Motor neuron (in vitro differentiated cells): ENCODE measurements around the gene ANKRD36. TPM values are rescaled to one million over a fixed set of nuclear protein-coding genes. Genes with fewer than 3 reads are reported as not detected.
A peak's percentile ranks its signal among the peaks of the same experiment; 100 is the strongest.
"Not testable (repeated sequence)": the region's sequence is repeated elsewhere in the genome, so short reads cannot be mapped to it uniquely, and the experiment has no call there.

Experiments
- ATAC-seq, 8 experiments: fragments of 200-7000 bp; cut with Tn5 transposase; replicated peaks in 6 of 8; 2 replicates each; pipeline ENCODE4 v1.8.0; 2021; ENCODE audit warnings: mild to moderate bottlenecking in 8 of 8, moderate library complexity in 8 of 8
- H3K27ac ChIP-seq, 2 donors: fragments of 250-450 bp; sonication (Bioruptor Pico); 2 replicates each; pipeline ENCODE4 v1.9.0; 2021; ENCODE audit warnings: antibody characterized with exemption in 2 of 2, mild to moderate bottlenecking in 2 of 2, moderate library complexity in 1 of 2
- H3K4me1 ChIP-seq, 2 donors: fragments of 250-450 bp; sonication (Bioruptor Pico); replicated peaks in 1 of 2; 2 replicates each; pipeline ENCODE4 v1.6.1; 2021; ENCODE audit warnings: antibody characterized with exemption in 2 of 2, mild to moderate bottlenecking in 2 of 2, moderate library complexity in 1 of 2
- H3K4me3 ChIP-seq, 5 donors: fragments of 250-450 bp; sonication (Bioruptor Pico); 2 replicates each; pipeline ENCODE4 v1.9.0; 2021; ENCODE audit warnings: antibody characterized with exemption in 5 of 5, mild to moderate bottlenecking in 5 of 5, moderate library complexity in 4 of 5
- WGBS, 10 experiments: fragments of 450-650 bp; shearing (Covaris generic); methylation state at CpG; one replicate each; pipeline ENCODE4 v1.0.0; 2022; 5-methylcytosine and 5-hydroxymethylcytosine counted together
- in situ Hi-C, 9 experiments: fragments of 400-800 bp; cut with MboI; loops; one replicate each; pipeline ENCODE4 v1.15.0; 2021; ENCODE audit warnings: low sequenced_read_pairs in 9 of 9, low pct_unique_long_range_greater_than_20kb in 2 of 9; ENCODE audit not compliant: unreplicated experiment in 9 of 9
- total RNA-seq, 8 experiments: library from RNA; unstranded; fragments of 300-600 nt; gene quantifications; 2 replicates each; pipeline versions ENCODE4 v1.2.3 to v1.2.4, GENCODE V29; 2022

ANKRD36 gene
- total RNA-seq, result 10 to 100 TPM; 16.1 to 76.8 (median 55.0) TPM

GRCh38 chr2:97113050-97113881 lies at the start of gene ANKRD36:
ANKRD36 (plus strand) TSS chr2:97113153; CDS start chr2:97113740, 587 bp downstream.
- peak within 1 kb of the TSS; percentile 85 to 92 for H3K27ac ChIP-seq
- in situ Hi-C loops, result loop anchor here in 1 of 9 experiments (25.0 kb wide), 1 partner anchor 126 kb away; the partner anchor contains the start of gene FAM178B
- peak within 1 kb of the TSS; percentile 69 to 100 (median 97) for H3K4me3 ChIP-seq
- ATAC-seq, result peak; percentile 83 to 94 (median 90)
- no CpG with 5 or more reads among the region's 74 CpGs for WGBS, 10 experiments
- not testable (repeated sequence) for H3K4me1 ChIP-seq

GRCh38 chr2:97066030-97066429 lies 46.9 kb upstream of the ANKRD36 start:
- ATAC-seq, H3K27ac ChIP-seq, H3K4me1 ChIP-seq, in situ Hi-C loops, H3K4me3 ChIP-seq: not testable (repeated sequence)
- 20 to 60% methylated on average over 1 of the region's 5 CpGs; no CpG with 5 or more reads in 8 of the 10 experiments for WGBS, 10 experiments

- Histone ChIP-seq H3K4me1 (no peaks in the 10 kb centered on the region), H3K4me3 (no peak overlapping the region), H3K27ac (no peak overlapping the region)
- WGBS, 10 experiments, result 40 to 92% (median 82%) methylated on average over 2 to 5 of the region's 5 CpGs; no CpG with 5 or more reads in 1 of the 10 experiments
- no peak for ATAC-seq
- in situ Hi-C loops, result no loop called here
Observed at GRCh38 chr2:97067279-97068004, 45.5 kb upstream of the ANKRD36 start.

- WGBS, 10 experiments, result 71 to 83% (median 75%) methylated on average over 1 of the region's 1 CpG; no CpG with 5 or more reads in 6 of the 10 experiments
- Histone ChIP-seq H3K4me1 (no peaks in the 10 kb centered on the region), H3K4me3 (no peak overlapping the region), H3K27ac (no peak overlapping the region)
- in situ Hi-C loops, result no loop called here
- ATAC-seq, result no peak
Observed at GRCh38 chr2:97068074-97068473, 44.9 kb upstream of the ANKRD36 start.

GRCh38 chr2:97068722-97069121 lies 44.2 kb upstream of the ANKRD36 start:
- H3K27ac ChIP-seq, H3K4me1 ChIP-seq, H3K4me3 ChIP-seq, in situ Hi-C loops: not testable (repeated sequence)
- peak in 1 of 8 experiments; percentile 73 for ATAC-seq
- no CpG with 5 or more reads among the region's 5 CpGs for WGBS, 10 experiments

GRCh38 chr2:97070915-97071314 lies 42.0 kb upstream of the ANKRD36 start:
- ATAC-seq, H3K4me3 ChIP-seq, in situ Hi-C loops, H3K27ac ChIP-seq, H3K4me1 ChIP-seq: not testable (repeated sequence)
- WGBS, 10 experiments, result 0% methylated on average over 1 of the region's 3 CpGs; no CpG with 5 or more reads in 9 of the 10 experiments

GRCh38 chr2:97077213-97077612 lies 35.7 kb upstream of the ANKRD36 start:
- in situ Hi-C loops, H3K4me3 ChIP-seq, H3K4me1 ChIP-seq, H3K27ac ChIP-seq: not testable (repeated sequence)
- peak in 2 of 8 experiments; percentile 30 to 73 for ATAC-seq
- WGBS, 10 experiments, result no CpG with 5 or more reads among the region's 8 CpGs

GRCh38 chr2:97080855-97081254 lies 32.1 kb upstream of the ANKRD36 start:
- H3K4me1 ChIP-seq, H3K4me3 ChIP-seq, in situ Hi-C loops, H3K27ac ChIP-seq, ATAC-seq: not testable (repeated sequence)
- WGBS, 10 experiments, result 33% methylated on average over 1 of the region's 10 CpGs; no CpG with 5 or more reads in 9 of the 10 experiments

- H3K4me1 ChIP-seq, H3K27ac ChIP-seq, in situ Hi-C loops, H3K4me3 ChIP-seq: not testable (repeated sequence)
- ATAC-seq, result peak; percentile 55 to 89 (median 74)
- whole genome bisulfite sequencing, 10 experiments, result 33% methylated on average over 1 of the region's 9 CpGs; no CpG with 5 or more reads in 9 of the 10 experiments
Observed at GRCh38 chr2:97082206-97082605, 30.7 kb upstream of the ANKRD36 start.

- H3K4me1 ChIP-seq, ATAC-seq, H3K4me3 ChIP-seq, in situ Hi-C loops, H3K27ac ChIP-seq: not testable (repeated sequence)
- WGBS, 10 experiments, result 80 to 92% (median 90%) methylated on average over 2 to 3 of the region's 7 CpGs; no CpG with 5 or more reads in 7 of the 10 experiments
Observed at GRCh38 chr2:97083516-97083915, 29.4 kb upstream of the ANKRD36 start.

- H3K27ac ChIP-seq, H3K4me3 ChIP-seq, in situ Hi-C loops, H3K4me1 ChIP-seq: not testable (repeated sequence)
- peak in 4 of 8 experiments; percentile 20 to 66 (median 44) for ATAC-seq
- no CpG with 5 or more reads among the region's 7 CpGs for WGBS, 10 experiments
Observed at GRCh38 chr2:97085093-97085492, 27.9 kb upstream of the ANKRD36 start.

- H3K4me1 ChIP-seq, H3K27ac ChIP-seq, in situ Hi-C loops, ATAC-seq, H3K4me3 ChIP-seq: not testable (repeated sequence)
- WGBS, 10 experiments, result no CpG with 5 or more reads among the region's 1 CpG
Observed at GRCh38 chr2:97088706-97089105, 24.2 kb upstream of the ANKRD36 start.

- WGBS, 10 experiments, result 83 to 100% (median 100%) methylated on average over 1 of the region's 2 CpGs; no CpG with 5 or more reads in 5 of the 10 experiments
- H3K4me1 ChIP-seq, in situ Hi-C loops, H3K27ac ChIP-seq, H3K4me3 ChIP-seq, ATAC-seq: not testable (repeated sequence)
Observed at GRCh38 chr2:97092946-97093345, 20.0 kb upstream of the ANKRD36 start.
